ENCODE data around the gene MED9.

DNA sequence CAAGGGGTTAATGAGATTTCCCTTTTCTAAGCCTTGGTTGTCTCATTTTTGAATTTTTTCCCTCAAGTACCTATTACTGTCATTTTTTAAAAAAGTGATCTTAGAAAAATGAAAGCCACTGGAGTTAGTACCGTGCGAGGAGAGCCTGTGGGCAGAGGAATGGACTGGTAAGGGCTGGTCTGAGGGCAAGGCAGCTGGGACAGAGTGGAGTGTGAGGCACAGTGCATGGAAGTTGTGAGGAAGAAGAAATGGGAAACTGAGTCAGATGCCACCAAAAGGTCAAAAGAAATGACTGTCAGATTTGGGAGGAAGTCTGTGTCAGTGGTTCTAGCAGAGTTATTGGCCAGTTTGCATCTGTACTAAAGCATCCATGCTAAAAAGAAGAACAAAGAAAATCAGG lies 11.2 kb downstream of the MED9 start:
- TF ChIP-seq, protein P1, sequence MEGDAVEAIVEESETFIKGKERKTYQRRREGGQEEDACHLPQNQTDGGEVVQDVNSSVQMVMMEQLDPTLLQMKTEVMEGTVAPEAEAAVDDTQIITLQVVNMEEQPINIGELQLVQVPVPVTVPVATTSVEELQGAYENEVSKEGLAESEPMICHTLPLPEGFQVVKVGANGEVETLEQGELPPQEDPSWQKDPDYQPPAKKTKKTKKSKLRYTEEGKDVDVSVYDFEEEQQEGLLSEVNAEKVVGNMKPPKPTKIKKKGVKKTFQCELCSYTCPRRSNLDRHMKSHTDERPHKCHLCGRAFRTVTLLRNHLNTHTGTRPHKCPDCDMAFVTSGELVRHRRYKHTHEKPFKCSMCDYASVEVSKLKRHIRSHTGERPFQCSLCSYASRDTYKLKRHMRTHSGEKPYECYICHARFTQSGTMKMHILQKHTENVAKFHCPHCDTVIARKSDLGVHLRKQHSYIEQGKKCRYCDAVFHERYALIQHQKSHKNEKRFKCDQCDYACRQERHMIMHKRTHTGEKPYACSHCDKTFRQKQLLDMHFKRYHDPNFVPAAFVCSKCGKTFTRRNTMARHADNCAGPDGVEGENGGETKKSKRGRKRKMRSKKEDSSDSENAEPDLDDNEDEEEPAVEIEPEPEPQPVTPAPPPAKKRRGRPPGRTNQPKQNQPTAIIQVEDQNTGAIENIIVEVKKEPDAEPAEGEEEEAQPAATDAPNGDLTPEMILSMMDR (IDR thresholded peaks at IDR 0.05) = no peak
- no peak for TF ChIP-seq POLR2A (IDR thresholded peaks at IDR 0.05)
